Adipose tissue (tissue), 3 donors: Measurements from ENCODE around the gene RCBTB1. TPM values are rescaled to one million over a fixed set of nuclear protein-coding genes. Genes with fewer than 3 reads are reported as not detected.

Source experiments
- H3K27ac ChIP-seq: one replicate; pipeline ENCODE4 v1.5.1; 2013; ENCODE audit warnings: low read depth, low read length
- WGBS, 3 donors: extraction: QIAGEN DNeasy Blood & Tissue Kit; methylation state at CpG; one replicate each; pipeline ENCODE4 v1.1.7; 2013; 5-methylcytosine and 5-hydroxymethylcytosine counted together
- polyA plus RNA-seq, 3 donors: library from polyadenylated mRNA; stranded (reverse); fragments of 200-250 nt; gene quantifications; one replicate each; pipeline ENCODE4 v1.2.3, GENCODE V29; 2013
- donor health status: healthy with polysubstance abuse.
- donor health status: Bipolar disorder and iron deficiency.
- donor health status: healthy.

Gene RCBTB1
- polyA plus RNA-seq, 3 donors, result 4.9 to 9.1 (median 6.4) TPM

- WGBS, 3 donors, result 39 to 65% (median 44%) methylated on average over 2 of the region's 2 CpGs
- H3K27ac ChIP-seq, result no peak overlapping the region
These were observed 90.7 kb downstream of the RCBTB1 start for GRCh38 chr13:49494645-49495044.

- H3K27ac ChIP-seq, result no peak overlapping the region
- WGBS, 3 donors, result 92 to 96% (median 94%) methylated on average over 2 of the region's 2 CpGs
These were observed 96.8 kb downstream of the RCBTB1 start for GRCh38 chr13:49488563-49488962.

Other genes starting within 250 kb of the RCBTB1 start
- gene CAB39L, start 141.5 kb downstream of the RCBTB1 start, polyA plus RNA-seq, result 10 to 100 TPM in 1 of 3 donors, 1 to 10 TPM in 2; 3.8 to 22.6 (median 6.1) TPM
- gene SETDB2, start 141.3 kb downstream of the RCBTB1 start, polyA plus RNA-seq, result 1 to 10 TPM; 1.8 to 4.7 (median 2.5) TPM
- gene PHF11, start 89.6 kb downstream of the RCBTB1 start, polyA plus RNA-seq, result 10 to 100 TPM; 24.0 to 40.5 (median 27.3) TPM
- gene ARL11, start 42.9 kb upstream of the RCBTB1 start, polyA plus RNA-seq, result 1 to 10 TPM in 1 of 3 donors, under 1 TPM in 2; 0.18 to 4.2 (median 0.80) TPM
- gene EBPL, start 105.9 kb upstream of the RCBTB1 start, polyA plus RNA-seq, result 10 to 100 TPM; 29.7 to 53.3 (median 36.9) TPM
- gene KPNA3, start 207.1 kb upstream of the RCBTB1 start, polyA plus RNA-seq, result 10 to 100 TPM in 2 of 3 donors, 1 to 10 TPM in 1; 5.9 to 16.8 (median 14.2) TPM